KG1 (cell line): ENCODE data around the gene SPNS3.

Experiments
- DNase-seq: peaks from one replicate; lab custom pipeline; 2025; lab: John Stamatoyannopoulos, UW

SPNS3 gene

GRCh38 chr17:4509923-4510617 is 76.3 kb downstream of the SPNS3 start:
- DNase-seq: no peak

- no peak for DNase-seq
Observed at GRCh38 chr17:4510618-4510941, 76.8 kb downstream of the SPNS3 start.

DNA sequence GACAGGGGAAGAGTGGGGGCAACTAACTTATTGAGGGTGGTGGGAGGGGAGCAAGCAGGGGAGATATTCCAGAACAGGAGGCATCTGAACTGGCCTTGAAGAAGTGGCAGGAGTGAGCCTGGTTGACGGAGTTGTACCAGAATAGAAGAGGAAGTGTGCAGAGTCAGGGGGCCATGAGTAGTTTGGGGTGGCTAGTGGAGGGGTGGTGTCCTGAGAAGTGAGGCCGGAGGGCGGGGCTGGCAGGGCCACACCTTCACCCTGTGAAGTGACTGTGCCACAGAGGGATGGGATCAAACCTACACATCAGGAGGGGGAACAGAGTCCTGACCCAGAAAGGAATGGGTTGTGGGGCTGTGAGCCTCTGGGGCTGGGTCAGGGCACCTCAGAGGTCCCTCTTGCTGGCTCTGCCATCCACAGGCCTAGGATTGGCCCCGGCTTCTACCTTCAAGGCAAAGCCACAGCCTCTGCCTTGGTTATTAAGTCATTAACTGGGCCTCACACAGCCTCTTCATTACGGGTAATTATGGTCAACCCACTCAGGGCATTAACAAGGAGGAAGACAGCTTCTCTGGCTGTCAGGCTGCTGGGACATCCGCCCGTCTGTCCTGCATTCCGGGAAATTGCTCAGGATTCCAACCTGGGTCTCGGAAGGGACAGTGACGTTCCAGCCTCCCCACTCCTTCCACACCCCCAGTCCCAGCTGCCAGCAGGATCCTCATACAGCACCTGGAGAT is 77.6 kb downstream of the SPNS3 start:
- DNase-seq: no peak

- DNase-seq: no peak
Observed at GRCh38 chr17:4512156-4513112, 78.7 kb downstream of the SPNS3 start.

DNA sequence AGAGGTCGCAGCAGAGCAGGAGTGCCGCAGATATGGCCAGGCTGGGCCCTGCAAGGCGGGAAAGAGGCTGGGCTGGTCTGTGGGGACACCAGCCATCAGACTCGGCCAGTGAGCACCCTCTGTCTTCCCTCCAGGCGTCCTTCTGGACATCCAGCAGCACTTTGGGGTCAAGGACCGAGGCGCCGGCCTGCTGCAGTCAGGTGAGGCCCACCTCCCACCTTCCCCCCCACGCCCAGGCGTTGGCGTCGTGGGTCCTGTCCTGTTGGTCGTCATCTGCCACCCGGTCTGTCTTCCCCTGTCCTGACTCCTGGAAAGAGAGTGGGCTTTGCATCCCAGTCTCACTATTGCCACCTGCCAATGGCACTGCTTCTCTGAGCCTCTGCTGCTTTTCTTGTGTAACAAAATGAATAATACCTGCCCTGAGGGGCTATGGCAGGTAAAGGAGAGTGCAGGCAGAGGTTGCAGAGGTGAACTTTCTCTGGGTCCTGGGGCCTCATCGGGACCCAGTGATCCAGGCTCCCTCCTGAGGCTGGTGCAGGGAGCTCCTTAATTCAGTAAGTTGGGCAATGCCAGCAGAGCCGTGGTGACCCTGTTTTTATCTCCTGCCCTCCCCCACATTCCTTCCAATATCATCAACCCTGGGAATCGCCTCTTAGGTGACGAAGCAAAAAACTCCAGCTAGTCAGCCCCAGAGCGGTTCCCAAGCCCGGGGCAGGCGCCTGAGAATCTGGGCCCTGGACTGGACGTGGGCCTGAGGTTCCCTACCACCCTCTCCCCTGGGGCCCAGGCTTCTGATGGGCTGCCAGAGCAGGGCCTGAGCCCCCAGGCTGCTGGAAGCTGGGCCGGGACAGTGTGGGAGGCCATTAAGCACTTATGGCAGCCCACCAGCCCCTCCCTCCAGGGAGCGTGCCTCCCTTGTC is 79.6 kb downstream of the SPNS3 start:
- no peak for DNase-seq

- DNase-seq: no peak
Observed at GRCh38 chr17:4514206-4514605, 80.5 kb downstream of the SPNS3 start.

GRCh38 chr17:4514779-4515178 is 81.0 kb downstream of the SPNS3 start:
- no peak for DNase-seq

GRCh38 chr17:4515501-4515900 is 81.8 kb downstream of the SPNS3 start:
- no peak for DNase-seq

DNA sequence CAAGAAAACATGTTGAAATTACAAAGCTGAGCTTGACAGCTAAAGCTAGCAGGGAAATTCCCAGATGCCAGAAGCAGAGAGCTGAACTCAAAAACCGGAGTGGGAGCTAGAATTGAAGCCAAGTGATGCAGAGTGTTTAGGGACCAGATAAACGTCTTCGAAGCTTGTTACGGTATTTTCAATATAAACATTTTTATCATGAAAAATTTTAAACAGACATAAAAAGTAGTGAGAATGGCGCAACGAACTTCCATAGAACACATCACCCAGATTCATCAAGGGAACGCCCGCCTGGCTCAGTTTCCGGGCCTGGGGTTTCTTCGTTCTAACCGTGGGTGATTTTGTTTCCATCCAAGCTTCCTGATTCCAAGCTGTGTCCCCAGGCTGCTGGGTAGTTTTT is 83.0 kb downstream of the SPNS3 start:
- no peak for DNase-seq

- no peak for DNase-seq
Observed at GRCh38 chr17:4518901-4519300, 85.2 kb downstream of the SPNS3 start.

DNA sequence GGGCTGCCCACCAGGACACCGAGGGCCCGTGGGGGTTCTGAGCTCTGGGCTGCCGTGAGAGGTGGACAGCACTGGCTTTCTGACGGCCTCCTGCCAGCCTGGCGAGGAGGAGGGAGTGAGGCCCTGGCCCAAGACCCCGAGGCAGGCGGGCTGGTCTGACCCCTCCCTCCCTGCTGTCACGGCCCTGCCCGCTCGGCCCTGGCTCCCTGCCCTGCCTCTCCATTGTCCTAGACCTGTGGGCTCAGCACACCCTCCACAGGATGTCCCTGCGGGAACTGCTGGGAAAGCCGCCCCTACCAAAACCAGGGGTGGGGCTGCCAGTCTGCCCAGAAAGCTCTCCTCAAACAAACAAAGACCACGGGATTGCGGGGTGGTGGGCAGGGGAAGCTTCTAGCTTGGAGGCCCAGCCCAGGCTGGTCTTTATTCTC is 85.6 kb downstream of the SPNS3 start:
- no peak for DNase-seq

- DNase-seq: no peak
Observed at GRCh38 chr17:4520060-4520893, 86.5 kb downstream of the SPNS3 start.

DNA sequence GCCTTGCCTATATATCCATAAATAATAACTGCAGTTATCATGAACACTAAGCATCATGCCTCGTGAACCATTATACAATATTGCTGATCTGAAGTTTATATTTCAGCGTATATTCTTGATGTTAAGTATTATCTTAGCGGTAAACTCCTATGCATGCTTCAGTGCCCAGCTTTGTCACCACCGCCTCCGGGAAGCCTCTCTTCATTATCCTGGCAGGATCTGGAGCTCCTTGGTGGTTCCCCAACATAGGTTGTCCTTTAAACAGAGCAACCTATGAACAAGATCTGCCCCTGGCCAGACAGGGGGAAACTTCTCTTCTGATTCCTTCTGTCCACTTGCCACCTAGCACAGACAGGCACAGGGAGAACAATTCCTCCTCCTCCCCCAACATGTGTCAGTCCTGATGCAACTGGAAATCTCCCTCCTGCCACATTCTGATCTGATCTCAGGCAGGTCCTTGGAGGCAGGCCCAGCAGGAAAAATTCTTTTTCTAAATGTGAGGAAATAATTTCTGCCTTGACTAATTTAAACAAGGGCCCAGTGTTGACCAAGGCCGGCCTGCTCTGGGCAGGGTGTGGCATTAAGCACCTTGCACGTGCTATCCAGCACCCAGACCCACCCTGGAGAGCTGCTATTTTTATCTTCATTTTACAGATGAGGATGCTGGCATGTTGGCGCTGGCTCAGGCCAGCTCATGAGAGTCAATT is 87.3 kb downstream of the SPNS3 start:
- DNase-seq: no peak

DNA sequence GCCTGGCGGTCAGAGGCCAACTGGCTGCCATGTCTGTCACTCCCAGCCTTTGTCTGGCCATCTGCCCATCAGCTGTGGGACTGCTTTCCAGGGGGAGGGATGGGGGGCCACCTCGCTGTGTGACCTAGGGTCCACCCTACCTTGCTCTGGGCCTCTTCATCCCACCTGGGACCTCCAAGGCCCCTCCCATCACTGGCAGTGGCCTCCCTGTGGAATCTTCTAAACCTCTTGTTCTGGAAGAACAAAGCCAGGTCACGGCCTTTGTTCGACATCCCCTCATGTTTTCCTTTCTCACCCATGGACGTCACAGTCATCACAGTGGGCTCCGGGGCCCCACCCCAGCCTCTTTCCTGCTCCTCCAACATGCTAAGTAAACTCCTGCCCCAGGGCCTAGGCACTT is 88.9 kb downstream of the SPNS3 start:
- no peak for DNase-seq

- no peak for DNase-seq
Observed at GRCh38 chr17:4523946-4524345, 90.2 kb downstream of the SPNS3 start.

DNA sequence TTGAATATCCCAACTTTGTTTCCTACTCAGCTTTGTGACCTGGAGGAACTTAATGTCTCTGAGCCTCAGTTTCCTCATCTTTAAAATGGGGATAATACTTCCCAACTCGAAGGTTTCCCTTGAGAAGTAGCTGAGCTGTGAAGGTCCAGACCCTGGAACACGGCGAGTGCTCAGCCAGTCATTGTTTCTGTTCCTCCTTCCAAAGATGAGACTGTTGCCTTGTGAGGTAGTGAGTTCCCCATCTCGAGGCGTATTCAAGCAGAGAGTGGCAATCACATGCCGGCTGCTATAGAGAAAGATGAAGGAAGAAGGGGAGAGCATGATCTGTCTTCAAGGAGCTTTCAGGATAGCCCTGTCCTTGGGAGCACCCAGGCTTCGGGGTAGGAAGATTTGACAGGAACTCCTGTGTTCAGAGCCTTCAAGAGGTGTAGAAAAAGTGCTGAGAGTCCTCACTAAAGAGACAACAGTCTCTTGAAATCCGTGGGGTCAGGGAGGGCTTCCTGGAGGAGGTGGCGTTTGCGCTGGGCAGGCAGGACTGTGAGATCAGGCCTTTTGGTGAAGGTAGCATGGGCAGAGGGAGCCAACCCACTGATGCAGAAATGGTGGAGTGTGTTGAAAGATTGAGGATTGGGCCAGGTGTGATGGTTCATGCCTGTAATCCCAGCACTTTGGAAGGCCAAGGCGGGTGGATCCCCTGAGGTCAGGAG is 92.1 kb downstream of the SPNS3 start:
- no peak for DNase-seq

DNA sequence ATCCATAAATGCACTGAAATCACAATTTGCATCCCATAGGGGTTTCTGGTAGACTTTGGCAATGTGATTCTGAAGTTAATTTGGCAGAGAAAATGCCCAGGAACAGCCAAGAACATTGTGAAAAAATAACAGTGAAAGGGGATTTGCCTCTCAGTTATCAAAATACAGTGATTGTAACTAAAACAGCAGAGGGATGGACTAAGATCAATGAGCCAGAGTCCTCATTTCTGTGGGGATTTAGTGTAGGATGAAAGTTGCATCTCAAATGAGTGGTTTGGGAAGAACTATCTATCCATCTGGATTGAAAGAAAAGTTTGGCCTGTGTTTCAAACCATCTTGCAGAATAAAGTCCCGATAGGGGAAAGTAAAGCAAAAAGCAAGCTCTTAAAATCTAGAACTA is 93.4 kb downstream of the SPNS3 start:
- no peak for DNase-seq

DNA sequence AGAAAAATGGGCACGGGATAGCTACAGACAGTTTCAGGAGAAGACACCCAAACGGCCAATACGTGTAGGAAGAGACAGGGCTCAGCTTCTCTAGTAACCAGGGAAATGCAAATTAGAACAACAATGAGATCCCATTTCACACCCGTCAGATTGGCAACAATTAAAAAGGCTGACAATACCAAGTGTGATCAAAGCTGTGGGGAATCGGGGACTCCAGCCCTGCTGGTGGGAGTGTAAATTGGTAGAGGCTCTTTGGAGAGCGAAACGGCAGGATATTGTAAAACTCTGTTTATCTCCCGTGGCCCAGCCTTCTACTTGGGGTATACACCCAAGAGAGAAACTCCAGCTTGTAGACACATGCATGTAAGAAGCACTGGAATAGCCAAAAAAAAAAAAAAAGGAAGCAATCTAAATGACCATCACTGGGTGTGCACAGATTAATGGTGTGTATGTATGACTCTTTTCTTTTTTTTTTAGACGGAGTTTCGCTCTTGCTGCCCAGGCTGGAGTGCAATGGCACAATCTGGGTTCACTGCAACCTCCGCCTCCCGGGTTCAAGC is 93.9 kb downstream of the SPNS3 start:
- DNase-seq: no peak

GRCh38 chr17:4529533-4530152 is 95.9 kb downstream of the SPNS3 start:
- DNase-seq: no peak
